H1 (cell line): ENCODE results near the gene ABCD2. TPM values are rescaled to one million over a fixed set of nuclear protein-coding genes. Genes with fewer than 3 reads are reported as not detected.

Experiments used
- HDAC2 ChIP-seq, 2 experiments: fragments of 300-600 bp in 1 of 2; sonication (generic) in 1 of 2; IDR thresholded peaks; 2 replicates each; pipeline ENCODE4 v1.6.1; 2011 to 2012; ENCODE audit warnings: low read depth in 2 of 2, low read length in 2 of 2, mild to moderate bottlenecking in 2 of 2, moderate library complexity in 2 of 2, borderline replicate concordance in 1 of 2, inconsistent platforms in 1 of 2
- HDAC6 ChIP-seq: IDR thresholded peaks from one replicate; pipeline ENCODE4 v1.7.1; 2012; ENCODE audit warnings: low read depth, mild to moderate bottlenecking, inconsistent platforms, low read length, moderate library complexity
- polyA plus RNA-seq, 7 experiments: library from polyadenylated mRNA; depleted of rRNA in 3 of 7; stranded (reverse) in 5 of 7; unstranded in 2 of 7; fragments of >200 nt in 5 of 7; fragments of 200-250 nt in 2 of 7; gene quantifications; 1 replicate in 5 of 7; 2 replicates in 1 of 7; 4 replicates in 1 of 7; pipeline versions ENCODE4 v1.2.1 to v1.2.3, GENCODE V29; 2011 to 2013; ENCODE audit warnings: missing spikeins in 2 of 7, mixed read lengths in 2 of 7
- total RNA-seq: library from RNA; stranded (reverse); fragmentation: NEBNext Ultra II Directional; extraction: Animal tissue kit (Norgen Biotek cat#: 25700); gene quantifications from 2 replicates; pipeline ENCODE4 v1.2.1, GENCODE V29; 2021
- TF ChIP-seq, protein P1 (sequence below): fragments of 300-600 bp; sonication (generic); IDR thresholded peaks from 2 replicates; pipeline ENCODE4 v1.7.1; 2012; ENCODE audit warnings: low read length, moderate library complexity, mild to moderate bottlenecking, inconsistent platforms; ENCODE audit not compliant: insufficient replicate concordance

The ABCD2 gene
- total and polyA plus RNA-seq, 2 of the 8 experiments (the other 6 are each of a cell fraction or from before 2014, with no cell fraction given), result not detected

- TF ChIP-seq, protein P1, sequence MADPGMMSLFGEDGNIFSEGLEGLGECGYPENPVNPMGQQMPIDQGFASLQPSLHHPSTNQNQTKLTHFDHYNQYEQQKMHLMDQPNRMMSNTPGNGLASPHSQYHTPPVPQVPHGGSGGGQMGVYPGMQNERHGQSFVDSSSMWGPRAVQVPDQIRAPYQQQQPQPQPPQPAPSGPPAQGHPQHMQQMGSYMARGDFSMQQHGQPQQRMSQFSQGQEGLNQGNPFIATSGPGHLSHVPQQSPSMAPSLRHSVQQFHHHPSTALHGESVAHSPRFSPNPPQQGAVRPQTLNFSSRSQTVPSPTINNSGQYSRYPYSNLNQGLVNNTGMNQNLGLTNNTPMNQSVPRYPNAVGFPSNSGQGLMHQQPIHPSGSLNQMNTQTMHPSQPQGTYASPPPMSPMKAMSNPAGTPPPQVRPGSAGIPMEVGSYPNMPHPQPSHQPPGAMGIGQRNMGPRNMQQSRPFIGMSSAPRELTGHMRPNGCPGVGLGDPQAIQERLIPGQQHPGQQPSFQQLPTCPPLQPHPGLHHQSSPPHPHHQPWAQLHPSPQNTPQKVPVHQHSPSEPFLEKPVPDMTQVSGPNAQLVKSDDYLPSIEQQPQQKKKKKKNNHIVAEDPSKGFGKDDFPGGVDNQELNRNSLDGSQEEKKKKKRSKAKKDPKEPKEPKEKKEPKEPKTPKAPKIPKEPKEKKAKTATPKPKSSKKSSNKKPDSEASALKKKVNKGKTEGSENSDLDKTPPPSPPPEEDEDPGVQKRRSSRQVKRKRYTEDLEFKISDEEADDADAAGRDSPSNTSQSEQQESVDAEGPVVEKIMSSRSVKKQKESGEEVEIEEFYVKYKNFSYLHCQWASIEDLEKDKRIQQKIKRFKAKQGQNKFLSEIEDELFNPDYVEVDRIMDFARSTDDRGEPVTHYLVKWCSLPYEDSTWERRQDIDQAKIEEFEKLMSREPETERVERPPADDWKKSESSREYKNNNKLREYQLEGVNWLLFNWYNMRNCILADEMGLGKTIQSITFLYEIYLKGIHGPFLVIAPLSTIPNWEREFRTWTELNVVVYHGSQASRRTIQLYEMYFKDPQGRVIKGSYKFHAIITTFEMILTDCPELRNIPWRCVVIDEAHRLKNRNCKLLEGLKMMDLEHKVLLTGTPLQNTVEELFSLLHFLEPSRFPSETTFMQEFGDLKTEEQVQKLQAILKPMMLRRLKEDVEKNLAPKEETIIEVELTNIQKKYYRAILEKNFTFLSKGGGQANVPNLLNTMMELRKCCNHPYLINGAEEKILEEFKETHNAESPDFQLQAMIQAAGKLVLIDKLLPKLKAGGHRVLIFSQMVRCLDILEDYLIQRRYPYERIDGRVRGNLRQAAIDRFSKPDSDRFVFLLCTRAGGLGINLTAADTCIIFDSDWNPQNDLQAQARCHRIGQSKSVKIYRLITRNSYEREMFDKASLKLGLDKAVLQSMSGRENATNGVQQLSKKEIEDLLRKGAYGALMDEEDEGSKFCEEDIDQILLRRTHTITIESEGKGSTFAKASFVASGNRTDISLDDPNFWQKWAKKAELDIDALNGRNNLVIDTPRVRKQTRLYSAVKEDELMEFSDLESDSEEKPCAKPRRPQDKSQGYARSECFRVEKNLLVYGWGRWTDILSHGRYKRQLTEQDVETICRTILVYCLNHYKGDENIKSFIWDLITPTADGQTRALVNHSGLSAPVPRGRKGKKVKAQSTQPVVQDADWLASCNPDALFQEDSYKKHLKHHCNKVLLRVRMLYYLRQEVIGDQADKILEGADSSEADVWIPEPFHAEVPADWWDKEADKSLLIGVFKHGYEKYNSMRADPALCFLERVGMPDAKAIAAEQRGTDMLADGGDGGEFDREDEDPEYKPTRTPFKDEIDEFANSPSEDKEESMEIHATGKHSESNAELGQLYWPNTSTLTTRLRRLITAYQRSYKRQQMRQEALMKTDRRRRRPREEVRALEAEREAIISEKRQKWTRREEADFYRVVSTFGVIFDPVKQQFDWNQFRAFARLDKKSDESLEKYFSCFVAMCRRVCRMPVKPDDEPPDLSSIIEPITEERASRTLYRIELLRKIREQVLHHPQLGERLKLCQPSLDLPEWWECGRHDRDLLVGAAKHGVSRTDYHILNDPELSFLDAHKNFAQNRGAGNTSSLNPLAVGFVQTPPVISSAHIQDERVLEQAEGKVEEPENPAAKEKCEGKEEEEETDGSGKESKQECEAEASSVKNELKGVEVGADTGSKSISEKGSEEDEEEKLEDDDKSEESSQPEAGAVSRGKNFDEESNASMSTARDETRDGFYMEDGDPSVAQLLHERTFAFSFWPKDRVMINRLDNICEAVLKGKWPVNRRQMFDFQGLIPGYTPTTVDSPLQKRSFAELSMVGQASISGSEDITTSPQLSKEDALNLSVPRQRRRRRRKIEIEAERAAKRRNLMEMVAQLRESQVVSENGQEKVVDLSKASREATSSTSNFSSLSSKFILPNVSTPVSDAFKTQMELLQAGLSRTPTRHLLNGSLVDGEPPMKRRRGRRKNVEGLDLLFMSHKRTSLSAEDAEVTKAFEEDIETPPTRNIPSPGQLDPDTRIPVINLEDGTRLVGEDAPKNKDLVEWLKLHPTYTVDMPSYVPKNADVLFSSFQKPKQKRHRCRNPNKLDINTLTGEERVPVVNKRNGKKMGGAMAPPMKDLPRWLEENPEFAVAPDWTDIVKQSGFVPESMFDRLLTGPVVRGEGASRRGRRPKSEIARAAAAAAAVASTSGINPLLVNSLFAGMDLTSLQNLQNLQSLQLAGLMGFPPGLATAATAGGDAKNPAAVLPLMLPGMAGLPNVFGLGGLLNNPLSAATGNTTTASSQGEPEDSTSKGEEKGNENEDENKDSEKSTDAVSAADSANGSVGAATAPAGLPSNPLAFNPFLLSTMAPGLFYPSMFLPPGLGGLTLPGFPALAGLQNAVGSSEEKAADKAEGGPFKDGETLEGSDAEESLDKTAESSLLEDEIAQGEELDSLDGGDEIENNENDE, result no peak
- TF ChIP-seq HDAC6 (no peak), HDAC2 (IDR thresholded peaks at IDR 0.05; ENCODE audit: borderline replicate concordance in 1 of 2, low read depth in 2 of 2, low read length in 2 of 2) (no peak)
These were observed 109.6 kb downstream of the ABCD2 start (continued) for GRCh38 chr12:39510001-39510400.
